Activated T-helper 17 cell treated with anti-CD3 and anti-CD28 coated beads, Interleukin-2, amount 50 U/mL, for 72 hours (primary cell): ENCODE data around the gene ARHGEF19. TPM values are rescaled to one million over a fixed set of nuclear protein-coding genes. Genes with fewer than 3 reads are reported as not detected.
"Not testable (repeated sequence)": the region's sequence is repeated elsewhere in the genome, so short reads cannot be mapped to it uniquely, and the experiment has no call there.

Experiments
- ATAC-seq: fragments of 150-1000 bp; cut with Tn5 transposase; replicated peaks from 2 replicates; pipeline ENCODE4 v1.10.0; 2021; ENCODE audit warnings: mild to moderate bottlenecking, moderate library complexity
- H3K27ac Mint-ChIP-seq: one replicate; pipeline ENCODE4 v1.8.0; 2022; ENCODE audit warnings: mixed read lengths
- H3K27me3 Mint-ChIP-seq: one replicate; pipeline ENCODE4 v1.8.0; 2022; ENCODE audit warnings: mixed read lengths
- H3K36me3 Mint-ChIP-seq: one replicate; pipeline ENCODE4 v1.8.0; 2022; ENCODE audit warnings: low read depth, mild to moderate bottlenecking, mixed read lengths
- H3K4me1 Mint-ChIP-seq: one replicate; pipeline ENCODE4 v1.8.0; 2022; ENCODE audit warnings: mixed read lengths
- H3K4me3 Mint-ChIP-seq: one replicate; pipeline ENCODE4 v1.8.0; 2022; ENCODE audit warnings: mild to moderate bottlenecking, mixed read lengths
- H3K9me3 Mint-ChIP-seq: one replicate; pipeline ENCODE4 v1.8.0; 2022; ENCODE audit warnings: mixed read lengths
- total RNA-seq, 2 donors: library from RNA; stranded (reverse); gene quantifications; one replicate each; pipeline ENCODE4 v1.2.3, GENCODE V29; 2022

ARHGEF19 gene
- total RNA-seq, 2 donors from 2014 or later, result 7.5 to 10.0 TPM

GRCh38 chr1:16168144-16168495 lies 44.3 kb downstream of the ARHGEF19 start:
- peak overlapping the region; percentile 64 for H3K4me3 Mint-ChIP-seq
- H3K9me3 Mint-ChIP-seq, result not testable (repeated sequence)

GRCh38 chr1:16167331-16168143 lies 44.9 kb downstream of the ARHGEF19 start:
- no peaks in the 10 kb centered on the region for H3K36me3 Mint-ChIP-seq
- H3K27ac Mint-ChIP-seq, result no peak overlapping the region
- peak; percentile 86 for ATAC-seq
- peaks cover 23% of the 10 kb centered on the region for H3K4me1 Mint-ChIP-seq
- H3K27me3 Mint-ChIP-seq, result no peaks in the 10 kb centered on the region
- H3K4me3 Mint-ChIP-seq, result peak overlapping the region; percentile 64
- H3K9me3 Mint-ChIP-seq, result no peaks in the 10 kb centered on the region

More at GRCh38 chr1:16168144-16168495, 44.3 kb downstream of the ARHGEF19 start:
- not testable (repeated sequence) for H3K27me3 Mint-ChIP-seq, H3K27ac Mint-ChIP-seq, H3K36me3 Mint-ChIP-seq, ATAC-seq
- H3K4me1 Mint-ChIP-seq, result peaks cover 23% of the 10 kb centered on the region

- no peaks in the 10 kb centered on the region for H3K36me3 Mint-ChIP-seq
- ATAC-seq, result no peak
- no peaks in the 10 kb centered on the region for H3K27me3 Mint-ChIP-seq
- peak overlapping the region; percentile 9 for H3K4me3 Mint-ChIP-seq
- no peaks in the 10 kb centered on the region for H3K9me3 Mint-ChIP-seq
- peaks cover 33% of the 10 kb centered on the region for H3K4me1 Mint-ChIP-seq
- H3K27ac Mint-ChIP-seq, result peak overlapping the region; percentile 11
Observed at GRCh38 chr1:16166117-16166516, 46.3 kb downstream of the ARHGEF19 start.

- H3K27me3 Mint-ChIP-seq, result no peaks in the 10 kb centered on the region
- no peaks in the 10 kb centered on the region for H3K9me3 Mint-ChIP-seq
- peak overlapping the region; percentile 9 for H3K4me3 Mint-ChIP-seq
- no peaks in the 10 kb centered on the region for H3K36me3 Mint-ChIP-seq
- H3K4me1 Mint-ChIP-seq, result peaks cover 33% of the 10 kb centered on the region
- no peak overlapping the region for H3K27ac Mint-ChIP-seq
- no peak for ATAC-seq
Observed at GRCh38 chr1:16165548-16165947, 46.9 kb downstream of the ARHGEF19 start.

GRCh38 chr1:16165073-16165364 lies 47.4 kb downstream of the ARHGEF19 start:
- Mint-ChIP-seq H3K36me3 (no peaks in the 10 kb centered on the region), H3K4me3 (peak overlapping the region; percentile 54), H3K9me3 (no peaks in the 10 kb centered on the region), H3K27me3 (no peaks in the 10 kb centered on the region), H3K27ac (no peak overlapping the region), H3K4me1 (peaks cover 33% of the 10 kb centered on the region)
- ATAC-seq, result no peak

GRCh38 chr1:16164213-16165072 lies 48.0 kb downstream of the ARHGEF19 start:
- Mint-ChIP-seq H3K4me1 (peaks cover 33% of the 10 kb centered on the region), H3K9me3 (no peaks in the 10 kb centered on the region), H3K27ac (peak overlapping the region; percentile 60), H3K27me3 (no peaks in the 10 kb centered on the region), H3K4me3 (peak overlapping the region; percentile 54), H3K36me3 (no peaks in the 10 kb centered on the region)
- ATAC-seq, result peak; percentile 11

GRCh38 chr1:16163608-16164212 lies 48.7 kb downstream of the ARHGEF19 start:
- not testable (repeated sequence) for H3K9me3 Mint-ChIP-seq, ATAC-seq, H3K27me3 Mint-ChIP-seq, H3K36me3 Mint-ChIP-seq
- Mint-ChIP-seq H3K4me3 (peak overlapping the region; percentile 54), H3K27ac (peak overlapping the region; percentile 60), H3K4me1 (peaks cover 32% of the 10 kb centered on the region)

- peaks cover 39% of the 10 kb centered on the region for H3K4me1 Mint-ChIP-seq
- H3K27me3 Mint-ChIP-seq, result no peaks in the 10 kb centered on the region
- ATAC-seq, result peak; percentile 70
- H3K9me3 Mint-ChIP-seq, result no peaks in the 10 kb centered on the region
- H3K27ac Mint-ChIP-seq, result no peak overlapping the region
- no peaks in the 10 kb centered on the region for H3K36me3 Mint-ChIP-seq
- peak overlapping the region; percentile 54 for H3K4me3 Mint-ChIP-seq
Observed at GRCh38 chr1:16162163-16162822, 50.2 kb downstream of the ARHGEF19 start.

GRCh38 chr1:16161717-16162116 lies 50.7 kb downstream of the ARHGEF19 start:
- Mint-ChIP-seq H3K4me1 (peaks cover 44% of the 10 kb centered on the region), H3K36me3 (no peaks in the 10 kb centered on the region)
- ATAC-seq, result no peak

GRCh38 chr1:16158993-16159831 lies 53.2 kb downstream of the ARHGEF19 start:
- no peak for ATAC-seq
- Mint-ChIP-seq H3K4me1 (peaks cover 28% of the 10 kb centered on the region), H3K4me3 (no peak overlapping the region), H3K27ac (no peak overlapping the region), H3K27me3 (no peaks in the 10 kb centered on the region), H3K36me3 (no peaks in the 10 kb centered on the region), H3K9me3 (no peaks in the 10 kb centered on the region)

More at GRCh38 chr1:16161717-16162116, 50.7 kb downstream of the ARHGEF19 start:
- Mint-ChIP-seq H3K27me3 (no peaks in the 10 kb centered on the region), H3K4me3 (peak overlapping the region; percentile 54), H3K9me3 (no peaks in the 10 kb centered on the region), H3K27ac (no peak overlapping the region)

- peaks cover 25% of the 10 kb centered on the region for H3K4me1 Mint-ChIP-seq
- no peaks in the 10 kb centered on the region for H3K36me3 Mint-ChIP-seq
- H3K27ac Mint-ChIP-seq, result no peak overlapping the region
- ATAC-seq, result peak; percentile 56
- no peak overlapping the region for H3K4me3 Mint-ChIP-seq
- H3K27me3 Mint-ChIP-seq, result no peaks in the 10 kb centered on the region
- H3K9me3 Mint-ChIP-seq, result no peaks in the 10 kb centered on the region
Observed at GRCh38 chr1:16158025-16158424, 54.4 kb downstream of the ARHGEF19 start.

GRCh38 chr1:16156848-16157495 lies 55.5 kb downstream of the ARHGEF19 start:
- H3K27me3 Mint-ChIP-seq, result no peaks in the 10 kb centered on the region
- H3K27ac Mint-ChIP-seq, result no peak overlapping the region
- peaks cover 23% of the 10 kb centered on the region for H3K4me1 Mint-ChIP-seq
- no peaks in the 10 kb centered on the region for H3K36me3 Mint-ChIP-seq
- ATAC-seq, result no peak
- peak overlapping the region; percentile 2 for H3K4me3 Mint-ChIP-seq
- no peaks in the 10 kb centered on the region for H3K9me3 Mint-ChIP-seq
